ENCODE measurements around the gene OPN3. TPM values are rescaled to one million over a fixed set of nuclear protein-coding genes. Genes with fewer than 3 reads are reported as not detected.

Gene OPN3
- total and polyA plus RNA-seq, 2 donors (not counting 3 experiments of a cell fraction or from before 2014, with no cell fraction given), result 16.1 to 23.9 TPM

- Histone ChIP-seq H3K79me2 (ENCODE audit: control insufficient read depth, insufficient read depth, low read length) (peaks cover 44% of the 10 kb centered on the region), H3K4me2 (ENCODE audit: insufficient read depth, low read length) (no peak overlapping the region), H3K4me1 (ENCODE audit: control insufficient read depth, extremely low read depth, insufficient read depth, low read length) (peaks cover 13% of the 10 kb centered on the region), H3K9me1 (replicated peaks; ENCODE audit: control insufficient read depth, extremely low read depth, insufficient read depth, low read length) (no peaks in the 10 kb centered on the region), H3K27ac (ENCODE audit: insufficient read depth, low read depth, low read length) (no peak overlapping the region), H3K36me3 (ENCODE audit: control insufficient read depth in 2 of 2, extremely low read depth in 1 of 2, insufficient read depth in 2 of 2, low read length in 2 of 2) (peaks cover 2 to 5% of the 10 kb centered on the region in 2 experiments), H3K9ac (replicated peaks; ENCODE audit: extremely low read depth, insufficient read depth, low read length) (no peak overlapping the region), H3K4me3 (replicated peaks in 1 of 3; ENCODE audit: insufficient read depth in 1 of 3, low read depth in 1 of 3, low read length in 3 of 3) (no peak overlapping the region), H3K27me3 (ENCODE audit: control insufficient read depth in 2 of 2, insufficient read depth in 2 of 2, low read length in 2 of 2) (no peaks in the 10 kb centered on the region), H4K20me1 (replicated peaks; ENCODE audit: control insufficient read depth, extremely low read depth, insufficient read depth, low read length) (peaks cover 4% of the 10 kb centered on the region), H3K9me3 (replicated peaks; ENCODE audit: control insufficient read depth, insufficient read depth, low read length) (no peaks in the 10 kb centered on the region), H2AFZ (ENCODE audit: low read depth, low read length) (no peak overlapping the region)
- BruUV-seq (replicated peaks), result no TSS peak
- CTCF ChIA-PET, result interaction anchor here (1.0 to 2.1 kb wide), 2 partner anchors 22 to 101 kb away, joined by 3 to 7 read pairs; partner anchors contain the start of gene KMO
- TF ChIP-seq, protein P1, sequence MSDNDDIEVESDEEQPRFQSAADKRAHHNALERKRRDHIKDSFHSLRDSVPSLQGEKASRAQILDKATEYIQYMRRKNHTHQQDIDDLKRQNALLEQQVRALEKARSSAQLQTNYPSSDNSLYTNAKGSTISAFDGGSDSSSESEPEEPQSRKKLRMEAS (IDR thresholded peaks at IDR 0.05; ENCODE audit: insufficient read depth, insufficient read length), result no peak
- no peak for TF ChIP-seq MYC (IDR thresholded peaks at IDR 0.05; ENCODE audit: low read depth, low read length)
- no peak for TF ChIP-seq EZH2 (IDR thresholded peaks at IDR 0.05; ENCODE audit: borderline replicate concordance, low read depth, low read length, severe bottlenecking)
- TF ChIP-seq POLR2AphosphoS5 (IDR thresholded peaks at IDR 0.05; ENCODE audit: insufficient read depth, low read depth, low read length), result no peak
- no peak for TF ChIP-seq POLR2A (IDR thresholded peaks at IDR 0.05; ENCODE audit: low read depth, low read length)
- no peak for TF ChIP-seq GATA2 (IDR thresholded peaks at IDR 0.05; ENCODE audit: insufficient read depth, insufficient read length, low read depth, low read length)
- no peak for TF ChIP-seq FOS (IDR thresholded peaks at IDR 0.05; ENCODE audit: borderline replicate concordance, insufficient read depth, low read length)
- TF ChIP-seq, protein P2, sequence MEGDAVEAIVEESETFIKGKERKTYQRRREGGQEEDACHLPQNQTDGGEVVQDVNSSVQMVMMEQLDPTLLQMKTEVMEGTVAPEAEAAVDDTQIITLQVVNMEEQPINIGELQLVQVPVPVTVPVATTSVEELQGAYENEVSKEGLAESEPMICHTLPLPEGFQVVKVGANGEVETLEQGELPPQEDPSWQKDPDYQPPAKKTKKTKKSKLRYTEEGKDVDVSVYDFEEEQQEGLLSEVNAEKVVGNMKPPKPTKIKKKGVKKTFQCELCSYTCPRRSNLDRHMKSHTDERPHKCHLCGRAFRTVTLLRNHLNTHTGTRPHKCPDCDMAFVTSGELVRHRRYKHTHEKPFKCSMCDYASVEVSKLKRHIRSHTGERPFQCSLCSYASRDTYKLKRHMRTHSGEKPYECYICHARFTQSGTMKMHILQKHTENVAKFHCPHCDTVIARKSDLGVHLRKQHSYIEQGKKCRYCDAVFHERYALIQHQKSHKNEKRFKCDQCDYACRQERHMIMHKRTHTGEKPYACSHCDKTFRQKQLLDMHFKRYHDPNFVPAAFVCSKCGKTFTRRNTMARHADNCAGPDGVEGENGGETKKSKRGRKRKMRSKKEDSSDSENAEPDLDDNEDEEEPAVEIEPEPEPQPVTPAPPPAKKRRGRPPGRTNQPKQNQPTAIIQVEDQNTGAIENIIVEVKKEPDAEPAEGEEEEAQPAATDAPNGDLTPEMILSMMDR (IDR thresholded peaks at IDR 0.05; ENCODE audit: extremely low read depth in 1 of 2, insufficient read depth in 1 of 2, low read depth in 1 of 2, low read length in 2 of 2), result no peak
- FAIRE-seq (no peak), DNase-seq (ENCODE audit: low read depth, low spot score) (no peak)
- intact Hi-C loops (cut with micrococcal nuclease) (loop anchor here (10.0 kb wide), 1 partner anchor 278 kb away; the partner anchor contains the start of gene RGS7), dilution Hi-C loops (cut with MboI; ENCODE audit: extremely low pct_ligation_motif_present, low sequenced_read_pairs) (no loop called here)
- POLR2A ChIA-PET, result no interaction called here
These were observed 7.2 kb downstream of the OPN3 start for GRCh38 chr1:241632987-241633386.
